DLD1 (cell line): Measurements from ENCODE around the gene GNG4.
"Not testable (repeated sequence)": the region's sequence is repeated elsewhere in the genome, so short reads cannot be mapped to it uniquely, and the experiment has no call there.

Experiments
- in situ Hi-C: cut with HindIII; loops from 2 replicates; pipeline ENCODE4 v1.10.0; 2017; ENCODE audit warnings: low sequenced_read_pairs

Gene GNG4

GRCh38 chr1:235588156-235588555 is 61.4 kb downstream of the GNG4 start:
- in situ Hi-C loops = no loop called here

- in situ Hi-C loops = no loop called here
These were observed 62.6 kb downstream of the GNG4 start for GRCh38 chr1:235586992-235587391.

- in situ Hi-C loops = no loop called here
These were observed 63.2 kb downstream of the GNG4 start for GRCh38 chr1:235586413-235586812.

GRCh38 chr1:235584973-235585372 is 64.6 kb downstream of the GNG4 start:
- in situ Hi-C loops = no loop called here

DNA sequence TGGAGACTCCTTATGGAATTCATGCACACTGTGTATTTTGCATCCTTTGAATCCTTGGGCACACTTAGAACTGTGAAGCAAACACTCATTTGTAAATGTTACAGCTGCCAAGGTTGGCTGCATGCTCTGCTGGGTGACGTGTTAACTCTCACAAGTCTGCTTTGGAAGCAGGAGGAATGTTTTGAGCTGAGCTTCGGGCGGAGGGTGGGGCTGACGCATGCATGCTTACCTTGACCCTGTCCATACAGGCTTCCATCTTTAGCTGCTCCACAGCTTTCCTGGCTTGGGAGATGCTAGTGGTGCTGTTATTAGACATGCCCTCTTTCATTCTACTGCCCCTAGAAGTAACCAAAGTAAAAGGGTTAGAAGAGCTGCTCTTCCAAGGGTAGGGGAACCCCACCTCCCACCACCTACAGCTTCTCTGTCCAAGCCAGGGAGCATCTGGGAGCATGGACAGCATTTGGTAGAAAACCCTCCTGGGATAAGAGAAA is 66.0 kb downstream of the GNG4 start:
- in situ Hi-C loops = no loop called here

DNA sequence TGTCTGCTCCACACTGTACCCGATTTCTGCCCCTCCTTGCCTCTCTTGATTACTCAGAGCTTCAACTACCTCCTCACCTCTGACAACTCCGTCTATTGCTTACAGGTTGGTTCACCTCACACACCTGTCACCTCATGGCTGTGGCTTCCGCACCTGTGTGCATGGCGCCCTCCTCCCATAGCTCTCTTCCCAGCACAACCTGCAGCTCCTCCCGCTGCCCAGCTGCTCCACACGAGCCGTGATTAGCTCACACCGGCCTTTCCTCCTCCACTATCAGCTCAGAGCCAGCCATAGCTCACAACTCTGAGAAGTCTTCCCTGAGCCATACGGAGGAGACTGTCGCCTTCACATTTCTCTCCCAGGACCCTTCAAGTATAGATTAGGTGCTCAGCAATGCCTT is 67.5 kb downstream of the GNG4 start:
- in situ Hi-C loops = no loop called here

- in situ Hi-C loops = no loop called here
These were observed 69.7 kb downstream of the GNG4 start for GRCh38 chr1:235579891-235580290.

DNA sequence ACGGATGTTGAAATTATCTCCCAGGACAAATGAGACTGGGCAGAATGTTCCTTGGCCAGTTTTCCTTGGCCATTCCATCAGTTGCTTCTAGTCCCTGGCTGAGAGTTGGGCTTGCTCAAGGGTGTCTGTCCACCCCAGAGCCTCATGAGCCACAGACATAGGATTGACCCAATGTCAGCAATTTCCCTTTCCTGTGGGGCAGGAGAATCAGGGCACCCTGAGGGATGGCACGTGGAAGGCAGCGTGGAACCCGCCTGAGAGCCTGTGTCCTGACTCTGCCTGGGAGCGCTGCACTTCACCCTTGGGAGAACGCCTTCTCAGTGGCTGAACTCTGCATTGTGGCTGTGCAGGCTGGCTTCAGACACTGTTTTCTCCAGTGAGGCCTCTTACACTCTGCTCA is 74.0 kb downstream of the GNG4 start:
- in situ Hi-C loops = no loop called here

DNA sequence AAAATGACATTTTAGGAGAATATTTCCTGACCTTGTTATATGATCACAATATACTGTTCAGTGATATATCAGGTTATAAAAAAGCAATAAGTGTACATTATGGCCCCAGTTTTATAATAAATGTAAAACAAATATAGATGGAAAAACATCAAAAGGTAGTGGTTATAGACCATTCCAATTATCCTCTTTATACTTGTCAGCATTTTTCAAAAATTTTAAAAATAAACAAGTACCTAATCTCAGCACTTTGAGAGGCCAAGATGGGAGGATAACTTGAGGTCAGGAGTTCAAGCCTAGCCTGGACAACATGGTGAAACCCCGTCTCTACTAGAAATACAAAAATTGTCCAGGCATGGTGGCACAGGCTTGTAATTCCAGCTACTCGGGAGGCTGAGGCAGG is 75.7 kb downstream of the GNG4 start:
- in situ Hi-C loops = no loop called here

DNA sequence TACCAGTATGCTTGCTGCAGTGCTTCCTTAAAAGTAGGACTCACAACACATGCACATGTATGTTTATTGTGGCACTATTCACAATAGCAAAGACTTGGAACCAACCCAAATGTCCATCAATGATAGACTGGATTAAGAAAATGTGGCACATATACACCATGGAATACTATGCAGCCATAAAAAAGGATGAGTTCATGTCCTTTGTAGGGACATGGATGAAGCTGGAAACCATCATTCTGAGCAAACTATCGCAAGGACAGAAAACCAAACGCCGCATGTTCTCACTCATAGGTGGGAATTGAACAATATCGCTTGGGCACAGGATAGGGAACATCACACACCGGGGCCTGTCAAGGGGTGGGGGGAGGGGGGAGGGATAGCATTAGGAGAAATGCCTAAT is 76.6 kb downstream of the GNG4 start:
- in situ Hi-C loops = not testable (repeated sequence)

DNA sequence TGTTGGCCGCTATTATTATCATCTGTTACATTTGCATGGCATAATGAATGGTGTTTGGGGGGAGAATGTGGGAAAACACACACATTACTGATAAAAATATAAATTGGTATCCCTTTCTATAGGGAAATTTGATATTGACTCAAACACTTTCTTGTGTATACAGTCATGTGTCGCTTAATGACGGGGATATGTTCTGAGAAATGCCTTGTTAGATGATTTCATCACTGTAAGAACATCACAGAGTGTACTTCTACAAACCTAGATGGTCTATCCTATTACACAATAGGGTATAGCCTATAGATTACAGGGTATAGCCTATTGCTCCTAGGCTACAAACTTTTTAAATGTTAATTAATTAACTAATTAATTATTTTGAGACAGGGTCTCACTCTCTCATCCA is 78.1 kb downstream of the GNG4 start:
- in situ Hi-C loops = no loop called here

DNA sequence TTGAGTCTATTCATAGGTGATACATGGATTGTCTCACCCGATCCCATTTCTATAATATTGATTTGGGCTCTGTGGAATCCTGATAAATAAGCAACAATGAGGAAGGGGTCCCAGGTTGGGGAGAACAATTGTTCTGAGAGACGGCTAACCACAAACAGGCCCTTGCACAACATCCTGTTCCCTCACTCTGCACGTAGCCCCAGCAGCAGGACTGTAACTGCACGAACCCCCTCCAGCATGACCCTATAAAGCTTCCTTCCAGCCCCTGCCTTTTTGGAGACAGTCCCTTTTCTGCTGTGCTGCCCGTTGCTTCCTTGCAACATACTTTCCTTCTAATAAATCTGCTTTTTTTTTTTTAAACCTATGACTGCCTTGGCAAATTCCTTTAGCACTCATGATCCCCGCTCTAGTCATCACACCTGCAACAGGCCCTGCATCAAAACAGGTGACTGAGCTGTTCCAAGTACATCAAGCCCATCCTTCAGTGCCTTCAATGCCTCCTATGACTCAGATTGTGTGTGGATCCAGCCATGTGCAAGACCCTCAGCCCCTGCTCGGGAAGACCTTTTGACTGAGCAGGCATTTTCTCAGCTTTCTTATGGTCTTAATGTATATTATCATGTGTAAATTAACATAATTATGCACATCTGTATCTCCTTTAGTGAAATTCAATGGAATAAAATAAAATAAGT is 81.6 kb downstream of the GNG4 start:
- in situ Hi-C loops = no loop called here

- in situ Hi-C loops = no loop called here
These were observed 83.5 kb downstream of the GNG4 start for GRCh38 chr1:235566084-235566483.

DNA sequence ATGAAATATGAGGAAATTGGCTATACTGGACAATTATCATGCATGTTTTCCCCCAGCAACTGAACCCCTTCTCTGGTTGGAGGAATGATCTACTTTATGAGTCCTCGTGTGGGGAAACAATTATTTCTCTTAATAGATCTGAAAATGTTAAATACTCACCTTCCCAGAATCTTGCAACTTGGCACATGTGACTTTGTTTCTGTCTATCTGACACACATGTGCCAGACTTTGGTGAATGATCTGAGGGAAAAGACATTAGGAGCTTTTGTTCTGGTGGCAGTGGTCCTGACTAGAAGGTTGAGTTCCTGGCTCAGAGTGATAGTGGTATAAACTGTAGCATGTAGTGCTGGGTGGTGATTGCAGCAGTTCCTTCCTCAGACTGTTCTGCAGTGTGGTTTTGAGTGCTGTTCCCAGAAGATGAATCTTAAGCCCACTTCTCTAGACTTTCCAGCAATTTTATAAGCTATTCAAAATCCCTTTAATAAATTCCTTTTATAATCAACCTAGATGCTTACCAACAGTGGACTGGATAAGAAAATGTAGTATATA is 86.0 kb downstream of the GNG4 start:
- in situ Hi-C loops = no loop called here

GRCh38 chr1:235562589-235562988 is 87.0 kb downstream of the GNG4 start:
- in situ Hi-C loops = no loop called here

DNA sequence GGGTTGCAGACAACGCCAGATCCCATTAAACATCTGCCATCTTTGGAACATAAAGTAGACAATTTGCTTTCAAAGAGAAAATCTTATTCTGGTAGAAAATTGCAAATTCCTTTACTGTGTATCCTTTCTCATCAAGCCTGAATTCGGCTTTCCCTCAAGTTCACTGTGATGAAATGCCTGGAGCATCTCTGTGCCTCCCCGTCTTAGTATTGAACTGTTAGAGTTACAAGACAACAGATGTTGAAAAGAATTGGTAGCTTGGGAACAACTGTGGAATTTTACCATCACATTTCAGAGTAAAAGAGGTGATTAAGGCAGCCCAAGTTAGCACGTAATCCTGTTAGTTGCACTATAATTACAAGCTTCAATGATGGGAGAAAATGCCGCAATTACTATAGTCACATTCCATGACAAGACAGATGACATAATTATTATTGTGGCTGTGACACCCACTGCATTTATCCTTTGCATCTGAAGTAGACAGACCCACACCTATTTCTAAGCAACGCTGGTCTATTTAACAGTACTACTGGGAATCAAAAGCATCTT is 90.9 kb downstream of the GNG4 start:
- in situ Hi-C loops = no loop called here

- in situ Hi-C loops = no loop called here
These were observed 92.1 kb downstream of the GNG4 start for GRCh38 chr1:235557495-235557894.

DNA sequence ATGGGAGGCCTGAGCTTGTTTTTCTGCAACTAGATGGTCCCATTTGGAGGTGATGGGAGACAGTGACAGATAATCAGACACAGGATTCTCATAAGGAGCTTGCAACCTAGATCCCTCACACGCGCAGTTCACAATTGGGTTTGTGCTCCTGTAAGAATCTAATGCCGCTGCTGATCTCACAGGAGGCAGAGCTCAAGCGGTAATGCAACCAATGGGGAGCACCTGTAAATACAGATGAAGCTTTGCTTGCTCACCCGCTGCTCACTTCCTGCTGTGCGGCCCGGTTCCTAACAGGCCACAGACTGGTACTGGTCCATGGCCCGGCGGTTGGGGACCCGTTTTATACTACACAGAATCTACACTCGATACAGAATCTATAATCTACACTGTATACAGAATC is 92.8 kb downstream of the GNG4 start:
- in situ Hi-C loops = no loop called here

DNA sequence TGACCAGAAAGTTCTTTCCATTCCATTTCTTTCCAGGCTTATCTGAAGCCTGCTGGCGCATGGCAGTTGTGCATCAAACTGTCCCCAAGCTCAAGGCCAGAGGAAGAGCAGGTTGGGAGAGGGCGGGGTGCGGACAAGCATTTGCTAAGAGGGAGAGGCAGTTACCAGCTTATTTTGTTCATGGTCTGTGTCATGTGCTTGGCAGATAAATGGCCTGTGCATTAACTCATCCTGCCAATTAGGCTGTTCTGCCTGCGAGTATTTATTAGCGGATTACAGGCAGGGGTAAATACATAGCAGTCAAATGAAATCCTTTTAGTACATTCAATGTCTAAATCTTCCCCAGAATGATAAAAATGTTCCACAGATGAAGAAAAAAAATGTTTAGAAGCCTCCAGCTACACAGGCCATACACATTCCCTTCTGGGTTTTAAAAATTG is 96.5 kb downstream of the GNG4 start:
- in situ Hi-C loops = no loop called here

DNA sequence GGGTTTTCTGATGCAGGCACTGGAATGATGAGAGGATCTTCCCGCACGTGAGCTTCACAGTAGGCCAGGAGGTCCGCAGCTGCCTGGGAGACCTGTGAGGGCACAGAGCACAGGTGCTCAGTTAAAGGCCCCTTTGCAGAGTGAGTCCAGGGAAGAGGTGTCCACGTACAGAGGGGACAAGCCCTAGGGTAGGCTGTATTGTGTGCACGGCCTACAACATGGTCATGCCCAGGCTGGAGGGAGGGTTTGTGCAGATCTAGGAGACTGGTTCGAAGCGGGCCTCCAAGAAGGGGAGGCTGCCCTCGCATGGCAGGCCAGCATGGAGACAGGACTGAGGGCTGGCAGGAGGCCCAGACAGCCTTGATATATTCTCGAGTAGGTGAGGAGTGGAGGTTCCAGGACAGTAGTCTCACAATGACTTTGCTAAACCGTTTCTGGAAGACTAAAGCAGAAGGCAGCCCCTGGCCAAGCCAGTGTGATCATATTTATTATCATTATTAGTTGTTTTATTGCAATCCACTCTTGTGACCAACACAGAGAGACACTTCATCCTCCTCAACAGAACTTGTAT is 97.4 kb downstream of the GNG4 start:
- in situ Hi-C loops = no loop called here

DNA sequence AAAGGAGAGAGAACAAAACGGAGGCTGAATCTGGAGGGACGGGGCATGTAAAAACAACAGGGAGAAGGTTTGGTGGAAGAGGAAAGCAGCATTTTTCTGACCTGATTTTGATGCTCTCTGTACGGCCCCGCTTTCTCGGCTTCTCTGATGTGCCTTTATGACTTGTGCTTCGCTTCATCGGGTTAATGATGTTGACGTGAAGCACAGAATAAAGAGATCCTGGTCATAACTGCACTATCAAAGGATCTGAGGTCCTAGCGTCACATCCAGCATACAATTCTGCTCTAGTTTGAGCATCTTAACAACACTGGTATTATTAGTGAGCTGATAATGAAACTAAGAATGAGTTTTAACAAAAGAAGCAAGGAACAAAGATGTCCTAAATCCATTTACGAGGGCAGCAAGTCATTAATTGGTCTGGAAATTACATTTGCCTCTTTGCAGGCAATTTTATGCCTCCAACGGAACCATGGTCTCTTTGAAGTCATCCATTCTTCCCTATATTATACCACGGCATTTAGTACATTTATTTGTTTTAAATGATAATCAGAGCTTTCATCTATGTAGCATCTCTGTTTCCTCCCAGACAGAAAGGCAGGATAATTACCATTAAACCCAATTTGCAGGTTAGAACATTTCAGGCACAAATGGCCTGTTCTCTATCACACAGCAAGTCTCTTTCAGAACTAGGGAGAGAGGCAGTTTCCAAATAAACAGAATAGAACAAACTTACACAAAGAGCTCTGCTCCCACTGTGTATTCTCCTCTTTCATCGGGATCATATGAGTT is 100.0 kb downstream of the GNG4 start:
- in situ Hi-C loops = no loop called here
